HUES48 (cell line): ENCODE data around the gene SLIRP.

Experiments used
- H3K27ac ChIP-seq: one replicate; pipeline ENCODE4 v1.7.0; 2013; ENCODE audit warnings: low read depth, low read length, inconsistent platforms
- H3K27me3 ChIP-seq: 2 replicates; pipeline ENCODE4 v1.6.1; 2013; ENCODE audit warnings: mild to moderate bottlenecking, low read length; ENCODE audit not compliant: control insufficient read depth, insufficient read depth
- H3K36me3 ChIP-seq: 2 replicates; pipeline ENCODE4 v1.6.1; 2013; ENCODE audit warnings: low read length; ENCODE audit not compliant: control insufficient read depth, insufficient read depth
- H3K4me1 ChIP-seq: 2 replicates; pipeline ENCODE4 v1.6.1; 2013; ENCODE audit warnings: mild to moderate bottlenecking, low read length; ENCODE audit not compliant: control insufficient read depth, insufficient read depth
- H3K4me3 ChIP-seq: 2 replicates; pipeline ENCODE4 v1.5.1; 2013; ENCODE audit warnings: mild to moderate bottlenecking, low read depth, low read length
- H3K9ac ChIP-seq: 2 replicates; pipeline ENCODE4 v1.6.1; 2013; ENCODE audit warnings: mild to moderate bottlenecking, low read depth, low read length, moderate library complexity
- H3K9me3 ChIP-seq: 2 replicates; pipeline ENCODE4 v1.6.1; 2013; ENCODE audit warnings: low read length; ENCODE audit not compliant: control insufficient read depth, insufficient read depth

The SLIRP gene

DNA sequence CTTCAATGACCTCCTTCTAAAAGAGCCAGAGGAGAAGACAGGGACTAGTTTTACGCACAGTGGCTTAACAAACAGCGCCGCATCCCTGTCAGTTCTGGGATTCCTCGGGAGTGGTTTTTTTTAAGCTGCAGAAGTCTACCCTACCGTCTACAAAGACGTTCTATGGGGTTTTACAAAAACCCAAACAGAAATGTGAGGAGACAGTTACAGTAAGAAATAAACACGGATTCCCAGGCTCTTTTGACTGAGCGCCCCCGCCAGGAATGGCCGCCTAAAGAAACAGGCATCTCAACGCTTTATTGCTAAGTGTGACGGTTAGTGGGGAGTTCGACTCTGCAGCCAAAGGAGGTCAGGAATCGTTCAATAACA is 564 bp upstream of the SLIRP start:
- peak overlapping the region; percentile 74 for H3K27ac ChIP-seq
- H3K36me3 ChIP-seq = peaks cover 54% of the 10 kb centered on the region
- no peaks in the 10 kb centered on the region for H3K27me3 ChIP-seq
- peak overlapping the region; percentile 99 for H3K4me3 ChIP-seq
- peak overlapping the region; percentile 97 for H3K9ac ChIP-seq
- no peaks in the 10 kb centered on the region for H3K9me3 ChIP-seq
- H3K4me1 ChIP-seq = peaks cover 15% of the 10 kb centered on the region; the same call in 1 of the 2 replicates

GRCh38 chr14:77708749-77709148 is 846 bp downstream of the SLIRP start:
- Histone ChIP-seq H3K9me3 (no peaks in the 10 kb centered on the region), H3K27me3 (no peaks in the 10 kb centered on the region), H3K4me1 (peaks cover 15% of the 10 kb centered on the region; the same call in 1 of the 2 replicates), H3K9ac (peak overlapping the region; percentile 97), H3K27ac (no peak overlapping the region), H3K4me3 (peak overlapping the region; percentile 99), H3K36me3 (peaks cover 56% of the 10 kb centered on the region)

- peak overlapping the region; percentile 97 for H3K9ac ChIP-seq
- H3K27me3 ChIP-seq = no peaks in the 10 kb centered on the region
- peaks cover 15% of the 10 kb centered on the region; the same call in 1 of the 2 replicates for H3K4me1 ChIP-seq
- H3K9me3 ChIP-seq = no peaks in the 10 kb centered on the region
- peak overlapping the region; percentile 99 for H3K4me3 ChIP-seq
- H3K27ac ChIP-seq = peak overlapping the region; percentile 27
- H3K36me3 ChIP-seq = peaks cover 56% of the 10 kb centered on the region
Measured at GRCh38 chr14:77709412-77709811, 1.5 kb downstream of the SLIRP start.

DNA sequence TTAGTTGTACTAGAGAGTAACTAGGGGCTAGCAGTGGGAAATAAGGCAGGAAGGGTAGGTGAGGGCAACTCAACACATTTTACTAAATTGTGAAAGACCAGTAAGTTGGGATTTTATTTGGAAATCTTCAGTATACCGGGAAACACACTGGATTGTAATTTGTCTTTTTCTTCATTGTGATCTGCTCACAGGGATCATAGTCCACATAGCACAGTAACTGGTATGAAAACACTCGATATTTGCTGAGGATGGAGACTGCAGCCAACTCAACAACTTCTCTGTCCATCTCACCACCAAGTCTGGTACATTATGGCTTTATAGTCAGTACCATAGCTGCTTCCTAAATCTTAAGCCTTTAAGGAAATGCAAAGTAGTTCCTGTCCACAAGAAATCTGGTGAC is 2.5 kb downstream of the SLIRP start:
- Histone ChIP-seq H3K9ac (no peak overlapping the region), H3K4me3 (peak overlapping the region; percentile 99; the same call in 1 of the 2 replicates), H3K36me3 (peaks cover 58% of the 10 kb centered on the region), H3K4me1 (peaks cover 15% of the 10 kb centered on the region; the same call in 1 of the 2 replicates), H3K27ac (no peak overlapping the region), H3K9me3 (no peaks in the 10 kb centered on the region), H3K27me3 (no peaks in the 10 kb centered on the region)

DNA sequence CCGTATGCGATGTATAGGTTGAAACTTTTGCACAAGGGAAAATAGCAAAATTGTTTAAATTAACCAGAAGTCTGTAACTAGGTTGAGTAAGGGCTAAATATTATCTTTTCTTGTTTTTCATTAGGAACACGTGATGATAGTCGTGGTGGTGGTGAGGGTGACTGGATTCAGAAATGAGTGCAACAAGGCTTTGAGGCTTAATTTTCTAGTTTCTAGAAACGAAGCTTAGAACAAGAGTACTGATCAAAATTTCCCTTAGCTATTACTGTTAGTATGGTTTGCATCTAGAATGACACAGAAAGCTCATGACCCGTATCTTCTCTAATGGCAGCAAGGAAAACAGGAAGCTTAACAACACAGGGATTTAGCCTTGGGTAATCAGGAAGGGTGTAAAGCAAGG is 7.0 kb downstream of the SLIRP start:
- no peak overlapping the region for H3K27ac ChIP-seq
- peaks cover 94% of the 10 kb centered on the region for H3K36me3 ChIP-seq
- peaks cover 5% of the 10 kb centered on the region; the same call in 1 of the 2 replicates for H3K4me1 ChIP-seq
- no peaks in the 10 kb centered on the region for H3K9me3 ChIP-seq
- no peak overlapping the region for H3K9ac ChIP-seq
- no peak overlapping the region for H3K4me3 ChIP-seq
- no peaks in the 10 kb centered on the region for H3K27me3 ChIP-seq

DNA sequence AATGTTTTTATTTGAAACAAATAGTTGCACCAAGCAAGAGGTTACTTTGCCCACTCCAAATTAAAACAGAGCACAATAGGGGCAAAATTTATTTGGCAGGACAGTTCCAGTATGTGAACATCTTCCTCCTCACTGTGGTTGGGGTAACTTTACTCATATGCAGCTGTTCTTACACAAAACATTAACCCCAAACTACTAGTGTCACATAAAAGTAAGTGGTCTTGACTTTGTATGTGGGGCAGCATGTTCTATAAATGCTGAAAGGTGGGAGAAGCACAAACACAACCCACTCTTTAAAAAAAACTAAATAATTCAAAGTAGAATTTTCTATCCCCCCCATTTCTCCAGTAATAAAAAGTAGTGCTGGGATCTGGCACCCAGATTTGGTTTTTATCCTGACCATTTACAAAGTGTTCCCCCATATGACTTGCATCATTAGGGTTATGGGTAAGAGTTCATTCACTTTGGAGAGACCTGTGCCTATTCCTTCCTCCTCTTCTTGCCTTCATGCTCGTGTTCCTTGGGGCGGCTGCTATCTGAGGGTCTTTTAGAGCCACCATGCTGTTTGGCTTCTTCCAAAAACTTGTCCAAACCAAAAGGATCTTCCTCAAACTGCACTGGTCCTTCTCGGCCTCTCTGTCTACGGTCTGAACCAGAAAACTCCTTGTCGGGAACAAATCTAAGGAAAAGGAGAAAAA is 9.9 kb downstream of the SLIRP start:
- Histone ChIP-seq H3K27me3 (no peaks in the 10 kb centered on the region), H3K9ac (no peak overlapping the region), H3K4me3 (no peak overlapping the region), H3K36me3 (peaks cover 92% of the 10 kb centered on the region), H3K4me1 (no peaks in the 10 kb centered on the region), H3K27ac (no peak overlapping the region), H3K9me3 (no peaks in the 10 kb centered on the region)

DNA sequence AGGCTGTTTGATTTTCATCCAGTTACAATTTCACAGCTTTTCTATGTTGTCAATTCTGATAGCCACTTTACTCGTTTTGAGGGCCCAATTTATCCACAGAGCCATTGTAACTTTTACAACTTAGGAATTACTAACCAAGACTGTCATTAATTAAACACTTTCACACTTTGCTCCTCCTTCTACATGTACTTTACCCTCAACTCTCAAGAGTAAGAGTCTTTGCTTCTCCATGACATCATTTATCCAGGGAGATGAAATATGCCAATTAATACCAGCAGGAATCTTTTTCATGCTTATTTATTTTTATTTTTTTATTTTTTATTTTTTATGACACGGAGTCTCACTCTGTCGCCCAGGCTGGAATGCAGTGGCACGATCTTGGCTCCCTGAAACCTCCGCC is 13.5 kb downstream of the SLIRP start:
- Histone ChIP-seq H3K27me3 (no peaks in the 10 kb centered on the region), H3K9me3 (no peaks in the 10 kb centered on the region), H3K4me3 (no peak overlapping the region), H3K36me3 (peaks cover 93% of the 10 kb centered on the region), H3K9ac (no peak overlapping the region), H3K4me1 (no peaks in the 10 kb centered on the region), H3K27ac (no peak overlapping the region)

DNA sequence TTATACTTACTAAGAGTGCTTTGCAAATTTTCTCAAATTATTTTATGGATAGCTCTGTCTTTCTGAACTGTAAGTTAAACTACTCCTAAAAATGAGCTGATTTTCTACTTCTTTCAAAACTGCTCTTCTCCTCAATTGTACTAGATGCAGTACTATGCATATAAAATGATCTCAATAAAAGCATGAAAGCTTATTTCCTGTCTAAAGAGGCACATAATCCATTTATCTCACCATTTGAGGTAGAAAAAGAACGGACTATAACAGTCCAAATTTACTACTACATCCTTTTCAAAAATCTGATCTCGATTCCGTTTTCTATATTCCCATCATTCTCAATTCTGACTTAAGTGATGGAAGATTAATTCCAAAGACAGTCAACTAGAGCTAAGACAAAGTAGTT is 14.4 kb downstream of the SLIRP start:
- Histone ChIP-seq H3K4me1 (no peaks in the 10 kb centered on the region), H3K36me3 (peaks cover 93% of the 10 kb centered on the region)

DNA sequence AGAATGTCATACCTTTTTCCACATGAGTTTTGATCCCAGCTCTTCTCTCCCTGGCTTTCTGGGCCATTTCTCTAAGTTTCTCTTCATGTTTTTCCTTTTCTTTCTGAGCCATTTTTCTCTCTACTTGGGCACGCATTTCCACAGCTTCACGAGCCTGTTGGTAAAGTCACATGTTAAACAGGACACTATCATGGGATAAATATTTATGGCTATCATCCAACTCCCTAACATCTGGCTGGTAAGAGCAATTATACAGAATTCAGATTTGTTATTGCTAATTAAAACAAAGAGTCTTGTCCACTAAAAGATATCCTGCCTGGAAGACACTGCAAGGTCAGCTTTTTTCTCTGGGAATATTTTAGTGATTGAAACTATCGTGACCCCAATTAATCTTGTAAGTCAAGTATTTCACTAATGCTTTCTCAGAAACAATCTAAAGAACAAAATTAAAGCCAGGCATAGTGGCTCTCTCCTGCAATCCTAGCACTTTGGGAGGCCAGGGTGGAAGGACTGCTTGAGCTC is 23.1 kb downstream of the SLIRP start:
- no peak overlapping the region for H3K9ac ChIP-seq
- no peak overlapping the region for H3K27ac ChIP-seq
- no peaks in the 10 kb centered on the region for H3K9me3 ChIP-seq
- H3K36me3 ChIP-seq = peaks cover 98% of the 10 kb centered on the region
- H3K27me3 ChIP-seq = no peaks in the 10 kb centered on the region
- H3K4me3 ChIP-seq = no peak overlapping the region
- H3K4me1 ChIP-seq = no peaks in the 10 kb centered on the region

More for the DNA sequence above, 14.4 kb downstream of the SLIRP start:
- H3K27ac ChIP-seq = no peak overlapping the region
- no peak overlapping the region for H3K9ac ChIP-seq
- no peak overlapping the region for H3K4me3 ChIP-seq
- H3K27me3 ChIP-seq = no peaks in the 10 kb centered on the region
- no peaks in the 10 kb centered on the region for H3K9me3 ChIP-seq

GRCh38 chr14:77738559-77739250 is 30.8 kb downstream of the SLIRP start:
- H3K4me3 ChIP-seq = no peak overlapping the region
- H3K4me1 ChIP-seq = no peaks in the 10 kb centered on the region
- H3K9ac ChIP-seq = no peak overlapping the region
- H3K9me3 ChIP-seq = no peaks in the 10 kb centered on the region
- peaks cover 87% of the 10 kb centered on the region for H3K36me3 ChIP-seq
- no peaks in the 10 kb centered on the region for H3K27me3 ChIP-seq
- no peak overlapping the region for H3K27ac ChIP-seq

GRCh38 chr14:77741438-77741837 is 33.5 kb downstream of the SLIRP start:
- Histone ChIP-seq H3K27ac (no peak overlapping the region), H3K4me3 (no peak overlapping the region), H3K36me3 (peaks cover 85% of the 10 kb centered on the region), H3K9me3 (no peaks in the 10 kb centered on the region), H3K9ac (no peak overlapping the region), H3K27me3 (no peaks in the 10 kb centered on the region), H3K4me1 (no peaks in the 10 kb centered on the region)
